HepG2 (cell line): ENCODE results near the gene PANK1.

Experiments used
- ARHGAP35 ChIP-seq: sonication (generic); formaldehyde crosslinking; IDR thresholded peaks from 2 replicates; pipeline ENCODE4 v1.9.0; 2022; ENCODE audit warnings: mild to moderate bottlenecking, inconsistent platforms, moderate library complexity, missing genetic modification reagents, borderline replicate concordance
- FIP1L1 ChIP-seq: fragments of 200-400 bp; formaldehyde crosslinking; IDR thresholded peaks from 2 replicates; pipeline ENCODE4 v1.6.1; 2018; ENCODE audit warnings: low read depth, mild to moderate bottlenecking, low read length, moderate library complexity, borderline replicate concordance; ENCODE audit not compliant: insufficient read depth
- GPBP1L1 ChIP-seq: sonication (generic); formaldehyde crosslinking; IDR thresholded peaks from 2 replicates; pipeline ENCODE4 v1.5.0; 2020; ENCODE audit warnings: mild to moderate bottlenecking, missing genetic modification reagents
- NCOR1 ChIP-seq: fragments of 200-600 bp; sonication (generic); IDR thresholded peaks from 2 replicates; pipeline ENCODE4 v1.7.0; 2017; ENCODE audit warnings: antibody characterized with exemption, low read length, borderline replicate concordance
- POLR2A ChIP-seq, 2 experiments: IDR thresholded peaks; 2 replicates each; pipeline ENCODE4 v1.6.1; 2011; ENCODE audit warnings: low read depth in 2 of 2, low read length in 2 of 2, mild to moderate bottlenecking in 1 of 2, moderate library complexity in 1 of 2; ENCODE audit not compliant: insufficient read depth in 1 of 2
- STAT5B ChIP-seq: sonication (generic); formaldehyde crosslinking; IDR thresholded peaks from 2 replicates; pipeline ENCODE4 v1.4.0; 2020; ENCODE audit warnings: missing genetic modification reagents
- ZFP36L1 ChIP-seq: sonication (generic); formaldehyde crosslinking; IDR thresholded peaks from 2 replicates; pipeline ENCODE4 v1.8.0; 2022; ENCODE audit warnings: mild to moderate bottlenecking, missing genetic modification reagents, moderate library complexity
- ZNF251 ChIP-seq: sonication (generic); formaldehyde crosslinking; IDR thresholded peaks from 2 replicates; pipeline ENCODE4 v1.9.0; 2021; ENCODE audit warnings: mild to moderate bottlenecking, missing genetic modification reagents
- ZNF615 ChIP-seq: sonication (generic); formaldehyde crosslinking; IDR thresholded peaks from 2 replicates; pipeline ENCODE4 v1.5.0; 2020; ENCODE audit warnings: mild to moderate bottlenecking, missing genetic modification reagents, borderline replicate concordance
- ZSCAN31 ChIP-seq: sonication (generic); formaldehyde crosslinking; IDR thresholded peaks from 2 replicates; pipeline ENCODE4 v1.5.0; 2020; ENCODE audit warnings: low read depth, mild to moderate bottlenecking, missing genetic modification reagents
- TF ChIP-seq, protein P1 (sequence below): sonication (generic); formaldehyde crosslinking; IDR thresholded peaks from 2 replicates; pipeline ENCODE4 v1.4.0; 2020; ENCODE audit warnings: missing genetic modification reagents

DNA sequence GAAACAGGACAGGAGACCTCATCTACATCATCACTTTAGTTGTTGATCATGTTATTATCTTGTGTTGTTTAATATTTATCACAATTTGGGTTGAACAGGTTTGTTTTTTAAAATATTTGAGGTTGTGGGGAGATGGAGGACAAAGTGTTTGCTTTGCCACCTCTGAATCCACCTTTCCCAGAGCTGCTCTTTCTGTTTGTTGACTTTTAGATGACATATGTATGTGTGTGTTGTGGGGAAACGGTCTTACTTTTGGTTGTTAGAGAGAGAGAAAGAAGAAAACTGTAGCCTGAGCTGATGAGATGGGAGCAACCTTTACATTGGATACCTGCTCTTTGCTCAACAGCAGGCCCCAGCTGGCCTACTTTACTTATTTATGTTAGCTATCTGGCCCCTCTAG, 90.6 kb downstream of the PANK1 start:
- TF ChIP-seq POLR2A (IDR thresholded peaks at IDR 0.05; ENCODE audit: insufficient read depth in 1 of 2, low read depth in 2 of 2, low read length in 2 of 2) (no peak), ZSCAN31 (CRISPR knock-in tag) (no peak), STAT5B (CRISPR knock-in tag) (no peak), ZFP36L1 (CRISPR knock-in tag) (no peak), ZNF615 (CRISPR knock-in tag) (no peak), FIP1L1 (no peak), ZNF251 (CRISPR knock-in tag) (no peak), NCOR1 (no peak), GPBP1L1 (CRISPR knock-in tag) (no peak), ARHGAP35 (no peak)
- TF ChIP-seq, protein P1, sequence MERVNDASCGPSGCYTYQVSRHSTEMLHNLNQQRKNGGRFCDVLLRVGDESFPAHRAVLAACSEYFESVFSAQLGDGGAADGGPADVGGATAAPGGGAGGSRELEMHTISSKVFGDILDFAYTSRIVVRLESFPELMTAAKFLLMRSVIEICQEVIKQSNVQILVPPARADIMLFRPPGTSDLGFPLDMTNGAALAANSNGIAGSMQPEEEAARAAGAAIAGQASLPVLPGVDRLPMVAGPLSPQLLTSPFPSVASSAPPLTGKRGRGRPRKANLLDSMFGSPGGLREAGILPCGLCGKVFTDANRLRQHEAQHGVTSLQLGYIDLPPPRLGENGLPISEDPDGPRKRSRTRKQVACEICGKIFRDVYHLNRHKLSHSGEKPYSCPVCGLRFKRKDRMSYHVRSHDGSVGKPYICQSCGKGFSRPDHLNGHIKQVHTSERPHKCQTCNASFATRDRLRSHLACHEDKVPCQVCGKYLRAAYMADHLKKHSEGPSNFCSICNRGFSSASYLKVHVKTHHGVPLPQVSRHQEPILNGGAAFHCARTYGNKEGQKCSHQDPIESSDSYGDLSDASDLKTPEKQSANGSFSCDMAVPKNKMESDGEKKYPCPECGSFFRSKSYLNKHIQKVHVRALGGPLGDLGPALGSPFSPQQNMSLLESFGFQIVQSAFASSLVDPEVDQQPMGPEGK: no peak
